Pulmonary artery endothelial cell (primary cell): ENCODE results near the gene VANGL1. TPM values are rescaled to one million over a fixed set of nuclear protein-coding genes. Genes with fewer than 3 reads are reported as not detected.

ENCODE experiments used
- DNase-seq: peaks from one replicate; pipeline ENCODE4 v3.0.0-alpha.2; 2011; ENCODE audit warnings: low read depth, low spot score
- total RNA-seq: library from RNA; depleted of rRNA; stranded (reverse); fragments of >200 nt; gene quantifications from 2 replicates; pipeline ENCODE4 v1.2.3, GENCODE V29; 2014

VANGL1 gene
- total RNA-seq, 1 donor from 2014 or later, result 9.2 TPM

- no peak for DNase-seq
These were observed 26.8 kb downstream of the VANGL1 start for GRCh38 chr1:115668579-115668978.

- no peak for DNase-seq
These were observed 27.4 kb downstream of the VANGL1 start for GRCh38 chr1:115669002-115669673.

DNA sequence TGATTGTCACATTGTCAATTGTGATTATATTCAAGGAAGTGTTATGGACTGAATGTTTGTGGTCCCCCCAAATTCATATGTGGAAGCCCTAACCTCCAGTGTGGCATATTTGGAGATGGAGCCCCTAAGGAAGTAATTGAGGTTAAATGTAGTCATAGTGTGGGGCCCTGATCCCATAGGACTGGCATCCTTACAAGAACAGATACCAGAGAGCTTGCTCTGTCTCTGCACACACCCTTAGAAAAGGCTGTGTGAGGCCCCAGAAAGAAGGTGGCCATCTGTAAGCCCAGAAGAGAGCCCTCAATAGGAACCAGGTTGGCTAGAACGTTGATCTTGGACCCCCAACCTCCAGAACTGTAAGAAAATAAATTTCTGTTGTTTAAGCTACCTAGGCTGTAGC lies 28.1 kb downstream of the VANGL1 start:
- no peak for DNase-seq

- DNase-seq, result no peak
These were observed 28.9 kb downstream of the VANGL1 start for GRCh38 chr1:115670476-115671175.

- no peak for DNase-seq
These were observed 29.6 kb downstream of the VANGL1 start for GRCh38 chr1:115671176-115671934.

- no peak for DNase-seq
These were observed 30.6 kb downstream of the VANGL1 start for GRCh38 chr1:115672224-115673009.

- no peak for DNase-seq
These were observed 34.9 kb downstream of the VANGL1 start for GRCh38 chr1:115676498-115677181.

DNA sequence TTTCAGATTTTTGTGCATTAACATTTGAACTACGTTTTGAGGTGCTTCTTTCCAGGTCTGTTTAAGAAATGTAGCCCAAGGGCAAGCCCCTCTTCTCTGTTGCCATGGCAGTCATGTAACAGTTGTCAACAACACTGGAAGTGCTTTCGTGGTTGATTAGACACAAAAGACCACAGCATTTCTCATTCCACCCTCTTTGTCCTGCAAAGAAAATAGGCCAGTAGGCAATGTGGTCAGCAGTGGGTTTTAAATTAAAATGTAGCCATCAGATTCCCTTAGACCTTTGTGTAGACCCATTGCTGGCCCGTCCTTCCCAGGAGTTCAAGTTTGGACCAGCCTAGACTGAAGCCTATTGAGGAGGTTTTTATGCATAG lies 35.4 kb downstream of the VANGL1 start:
- no peak for DNase-seq

DNA sequence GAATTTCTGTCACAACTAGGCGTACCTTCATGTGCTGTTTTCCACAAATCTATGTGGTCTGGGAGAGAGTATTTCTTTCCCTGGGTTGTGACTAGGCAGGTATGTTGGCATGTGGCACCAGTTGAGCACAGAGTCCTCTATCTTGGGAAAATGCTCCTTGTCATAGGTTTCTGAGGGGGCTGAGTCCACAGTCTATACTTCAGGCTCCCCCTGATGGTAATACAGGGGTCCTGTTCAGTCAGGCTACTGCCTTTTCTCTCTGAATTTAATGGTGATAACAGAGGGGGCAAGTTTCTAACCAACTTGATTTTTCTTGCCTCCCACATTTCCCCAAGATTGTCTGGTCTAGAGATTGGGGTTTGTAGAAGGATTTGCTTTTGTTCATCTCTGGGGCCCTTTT lies 35.8 kb downstream of the VANGL1 start:
- no peak for DNase-seq

GRCh38 chr1:115678141-115678540 lies 36.4 kb downstream of the VANGL1 start:
- no peak for DNase-seq

GRCh38 chr1:115679141-115679611 lies 37.4 kb downstream of the VANGL1 start:
- DNase-seq, result no peak

- no peak for DNase-seq
These were observed 39.0 kb downstream of the VANGL1 start for GRCh38 chr1:115680730-115681111.

GRCh38 chr1:115682792-115683191 lies 41.0 kb downstream of the VANGL1 start:
- DNase-seq, result no peak

DNA sequence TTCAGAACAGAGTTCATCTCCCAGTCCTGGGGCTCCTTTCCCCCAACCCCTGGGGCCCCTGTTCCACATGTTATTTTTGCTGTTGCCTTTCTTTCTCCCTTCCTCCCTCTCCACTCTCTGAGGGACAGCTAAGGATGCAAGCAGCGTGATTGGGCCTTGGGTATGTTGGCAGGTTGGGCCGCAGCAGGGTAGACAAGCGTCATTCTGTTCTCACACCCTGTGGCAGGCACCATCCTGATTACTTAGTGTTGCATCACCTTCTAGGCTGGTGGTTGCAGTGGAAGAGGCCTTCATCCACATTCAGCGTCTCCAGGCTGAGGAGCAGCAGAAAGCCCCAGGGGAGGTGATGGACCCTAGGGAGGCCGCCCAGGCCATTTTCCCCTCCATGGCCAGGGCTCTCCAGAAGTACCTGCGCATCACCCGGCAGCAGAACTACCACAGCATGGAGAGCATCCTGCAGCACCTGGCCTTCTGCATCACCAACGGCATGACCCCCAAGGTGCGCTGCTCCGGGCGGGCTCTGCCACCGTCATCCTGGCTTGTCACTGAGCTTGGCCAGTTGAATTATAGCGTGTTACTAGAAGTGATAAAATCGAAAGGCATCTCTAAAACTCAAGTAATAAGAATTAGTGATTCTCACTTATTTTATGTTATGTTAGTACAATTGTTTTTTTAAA lies 43.4 kb downstream of the VANGL1 start:
- no peak for DNase-seq

DNA sequence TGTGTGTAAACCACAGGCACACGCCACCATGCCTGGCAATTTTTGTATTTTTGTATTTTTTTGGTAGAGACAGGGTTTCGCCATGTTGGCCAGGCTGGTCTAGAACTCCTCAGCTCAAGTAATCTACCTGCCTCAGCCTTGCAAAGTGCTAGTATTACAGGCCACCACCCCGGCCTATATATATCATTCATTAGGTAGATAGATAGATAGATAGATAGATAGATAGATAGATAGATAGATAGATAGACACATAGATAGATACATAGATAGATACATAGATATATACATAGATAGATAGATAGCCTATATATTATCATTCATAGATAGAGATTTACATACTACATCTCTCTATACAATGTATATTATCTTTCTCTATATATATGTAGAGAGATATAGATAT lies 46.0 kb downstream of the VANGL1 start:
- DNase-seq, result no peak

GRCh38 chr1:115690972-115691371 lies 49.2 kb downstream of the VANGL1 start:
- DNase-seq, result no peak

DNA sequence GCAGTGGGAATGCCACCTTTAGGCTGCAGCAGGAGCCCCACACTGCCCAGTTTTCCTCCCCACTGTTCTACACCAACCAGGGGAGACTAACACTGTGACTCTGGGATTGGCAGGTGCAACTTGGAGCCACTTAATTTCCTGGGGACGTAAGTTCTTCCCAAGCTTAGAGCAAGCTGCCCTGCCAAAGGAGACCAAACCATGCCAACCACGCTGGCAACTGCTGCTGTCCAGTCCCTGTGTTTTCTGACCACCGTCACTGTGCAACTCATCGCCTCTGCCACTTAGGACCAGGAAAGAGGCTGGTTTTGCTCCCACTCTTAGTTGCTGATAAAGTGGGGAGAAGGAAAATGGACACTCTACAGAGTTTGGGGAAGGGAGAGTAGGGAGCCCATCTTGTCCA lies 50.5 kb downstream of the VANGL1 start:
- no peak for DNase-seq

DNA sequence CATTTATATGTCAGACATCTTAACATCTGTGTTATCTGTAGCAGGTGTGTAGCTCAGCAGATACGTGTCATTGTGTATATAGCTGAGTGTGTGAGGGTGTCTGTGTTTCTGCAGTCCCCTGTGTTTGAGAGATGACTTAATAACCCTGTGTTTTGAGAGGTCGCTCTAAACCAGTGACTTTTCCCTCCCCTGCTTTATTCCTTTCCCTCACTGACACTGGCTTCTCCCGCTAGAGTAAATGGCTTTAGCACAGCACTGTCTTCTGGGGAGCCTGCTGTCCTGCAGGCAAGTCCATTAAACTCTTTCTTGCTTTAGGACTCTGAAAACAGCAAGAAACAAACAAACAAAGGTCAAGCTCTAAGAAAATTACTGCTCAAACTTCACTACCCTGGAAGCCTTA lies 53.0 kb downstream of the VANGL1 start:
- DNase-seq, result no peak

- no peak for DNase-seq
These were observed 55.8 kb downstream of the VANGL1 start for GRCh38 chr1:115697619-115698018.

GRCh38 chr1:115701090-115701489 lies 59.3 kb downstream of the VANGL1 start:
- DNase-seq, result no peak
